Suprapubic skin (tissue), 3 donors: ENCODE measurements around the gene RPS6KA2.

Source experiments
- POLR2AphosphoS5 ChIP-seq, 3 donors: sonication (generic); formaldehyde crosslinking; IDR thresholded peaks; one replicate each; pipeline ENCODE4 v1.6.1; 2017; ENCODE audit warnings: antibody characterized with exemption in 3 of 3
- TF ChIP-seq, protein P1 (sequence below), 2 donors: fragments of 200-600 bp in 1 of 2; fragments of 450-650 bp in 1 of 2; sonication (generic) in 1 of 2; IDR thresholded peaks; one replicate each; pipeline ENCODE4 v1.5.1; 2016 to 2019; ENCODE audit warnings: antibody characterized with exemption in 2 of 2, mild to moderate bottlenecking in 1 of 2, moderate library complexity in 1 of 2

DNA sequence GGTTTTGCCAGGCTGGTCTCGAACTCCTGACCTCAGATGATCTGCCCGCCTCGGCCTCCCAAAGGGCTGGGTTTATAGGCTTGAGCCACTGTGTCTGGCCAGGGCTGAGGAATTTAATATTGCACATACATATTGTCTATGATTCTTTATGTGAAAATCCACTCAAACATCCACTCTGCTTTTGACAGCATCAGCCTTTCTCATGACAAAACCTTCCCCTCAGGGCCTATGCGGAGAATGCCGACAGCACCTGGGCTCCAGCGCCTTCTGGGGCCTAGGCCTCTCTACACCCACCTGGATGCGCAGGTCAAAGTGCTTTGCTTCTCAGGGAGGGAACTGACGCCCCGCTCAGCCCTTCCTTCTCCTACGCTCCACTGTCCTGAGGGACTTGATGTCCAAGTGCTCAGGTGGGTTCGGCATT lies 46.0 kb downstream of the RPS6KA2 start:
- TF ChIP-seq POLR2AphosphoS5 (IDR thresholded peaks at IDR 0.05) = no peak
- TF ChIP-seq, protein P1, sequence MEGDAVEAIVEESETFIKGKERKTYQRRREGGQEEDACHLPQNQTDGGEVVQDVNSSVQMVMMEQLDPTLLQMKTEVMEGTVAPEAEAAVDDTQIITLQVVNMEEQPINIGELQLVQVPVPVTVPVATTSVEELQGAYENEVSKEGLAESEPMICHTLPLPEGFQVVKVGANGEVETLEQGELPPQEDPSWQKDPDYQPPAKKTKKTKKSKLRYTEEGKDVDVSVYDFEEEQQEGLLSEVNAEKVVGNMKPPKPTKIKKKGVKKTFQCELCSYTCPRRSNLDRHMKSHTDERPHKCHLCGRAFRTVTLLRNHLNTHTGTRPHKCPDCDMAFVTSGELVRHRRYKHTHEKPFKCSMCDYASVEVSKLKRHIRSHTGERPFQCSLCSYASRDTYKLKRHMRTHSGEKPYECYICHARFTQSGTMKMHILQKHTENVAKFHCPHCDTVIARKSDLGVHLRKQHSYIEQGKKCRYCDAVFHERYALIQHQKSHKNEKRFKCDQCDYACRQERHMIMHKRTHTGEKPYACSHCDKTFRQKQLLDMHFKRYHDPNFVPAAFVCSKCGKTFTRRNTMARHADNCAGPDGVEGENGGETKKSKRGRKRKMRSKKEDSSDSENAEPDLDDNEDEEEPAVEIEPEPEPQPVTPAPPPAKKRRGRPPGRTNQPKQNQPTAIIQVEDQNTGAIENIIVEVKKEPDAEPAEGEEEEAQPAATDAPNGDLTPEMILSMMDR (IDR thresholded peaks at IDR 0.05) = no peak
